Ishikawa (cell line): Measurements from ENCODE around the gene RDH14.

Source experiments
- CEBPB ChIP-seq: IDR thresholded peaks from 2 replicates; pipeline ENCODE4 v1.6.1; 2012
- CREB1 ChIP-seq: IDR thresholded peaks from 2 replicates; pipeline ENCODE4 v1.6.1; 2012; ENCODE audit warnings: low read depth
- EGR1 ChIP-seq: IDR thresholded peaks from 2 replicates; pipeline ENCODE4 v1.6.1; 2012
- EP300 ChIP-seq: IDR thresholded peaks from 2 replicates; pipeline ENCODE4 v1.6.1; 2012; ENCODE audit warnings: borderline replicate concordance
- FOXM1 ChIP-seq: IDR thresholded peaks from 2 replicates; pipeline ENCODE4 v1.6.1; 2012; ENCODE audit warnings: low read depth, borderline replicate concordance
- NFIC ChIP-seq: IDR thresholded peaks from 2 replicates; pipeline ENCODE4 v1.6.1; 2012
- RAD21 ChIP-seq: IDR thresholded peaks from 2 replicates; pipeline ENCODE4 v1.6.1; 2012; ENCODE audit warnings: low read depth
- TAF1 ChIP-seq: IDR thresholded peaks from 2 replicates; pipeline ENCODE4 v1.6.1; 2012; ENCODE audit warnings: low read depth, mild to moderate bottlenecking
- TCF12 ChIP-seq: IDR thresholded peaks from 2 replicates; pipeline ENCODE4 v1.6.1; 2012; ENCODE audit warnings: low read depth
- TEAD4 ChIP-seq: IDR thresholded peaks from 2 replicates; pipeline ENCODE4 v1.6.1; 2012
- YY1 ChIP-seq: IDR thresholded peaks from 2 replicates; pipeline ENCODE4 v1.6.1; 2012; ENCODE audit warnings: low read depth
- ZBTB7A ChIP-seq: IDR thresholded peaks from 2 replicates; pipeline ENCODE4 v1.6.1; 2012; ENCODE audit warnings: low read depth
- TF ChIP-seq, protein P1 (sequence below): IDR thresholded peaks from 2 replicates; pipeline ENCODE4 v1.6.1; 2012
- TF ChIP-seq, protein P2 (sequence below): IDR thresholded peaks from 2 replicates; pipeline ENCODE4 v1.6.1; 2012; ENCODE audit warnings: low read depth, mild to moderate bottlenecking
- TF ChIP-seq, protein P3 (sequence below): IDR thresholded peaks from 2 replicates; pipeline ENCODE4 v1.6.1; 2012

The RDH14 gene, protein sequence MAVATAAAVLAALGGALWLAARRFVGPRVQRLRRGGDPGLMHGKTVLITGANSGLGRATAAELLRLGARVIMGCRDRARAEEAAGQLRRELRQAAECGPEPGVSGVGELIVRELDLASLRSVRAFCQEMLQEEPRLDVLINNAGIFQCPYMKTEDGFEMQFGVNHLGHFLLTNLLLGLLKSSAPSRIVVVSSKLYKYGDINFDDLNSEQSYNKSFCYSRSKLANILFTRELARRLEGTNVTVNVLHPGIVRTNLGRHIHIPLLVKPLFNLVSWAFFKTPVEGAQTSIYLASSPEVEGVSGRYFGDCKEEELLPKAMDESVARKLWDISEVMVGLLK

DNA sequence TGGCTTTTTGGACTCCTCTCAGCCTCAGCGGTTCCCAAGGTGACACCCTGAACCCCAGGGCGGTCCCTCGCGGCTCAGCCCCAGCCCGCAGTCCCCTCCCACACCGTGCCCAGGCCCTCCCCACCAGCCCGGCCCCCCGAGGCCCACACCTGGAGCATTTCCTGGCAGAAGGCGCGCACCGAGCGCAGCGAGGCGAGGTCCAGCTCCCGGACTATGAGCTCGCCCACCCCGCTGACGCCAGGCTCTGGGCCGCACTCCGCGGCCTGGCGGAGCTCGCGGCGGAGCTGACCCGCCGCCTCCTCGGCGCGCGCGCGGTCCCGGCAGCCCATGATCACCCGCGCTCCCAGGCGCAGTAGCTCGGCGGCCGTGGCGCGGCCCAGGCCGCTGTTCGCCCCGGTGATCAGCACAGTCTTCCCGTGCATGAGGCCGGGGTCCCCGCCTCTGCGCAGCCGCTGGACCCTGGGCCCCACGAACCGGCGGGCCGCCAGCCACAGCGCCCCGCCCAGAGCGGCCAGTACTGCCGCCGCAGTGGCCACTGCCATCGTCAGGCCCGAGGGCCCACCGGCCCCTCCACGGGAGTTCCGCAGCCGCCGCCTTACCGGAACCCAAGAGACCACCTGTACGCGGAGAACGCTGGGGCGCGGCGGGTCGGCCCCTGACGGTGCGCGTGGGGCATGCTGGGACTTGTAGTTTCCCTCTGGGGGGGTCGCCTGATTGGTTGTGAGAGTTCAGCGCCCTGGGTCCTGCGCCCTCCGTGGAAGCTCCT is at the start of gene RDH14:
Gene RDH14, minus strand, starts transcription at position 623 of the 766 bp plus-strand sequence. Its CDS starts 81 bp downstream, at position 542.
- TF ChIP-seq TAF1 (peak; percentile 71), YY1 (peak; percentile 80; the same call in 1 of the 2 replicates), CEBPB (no peak; the same call in 1 of the 2 replicates), TCF12 (peak; percentile 42; the same call in 1 of the 2 replicates), CREB1 (peak; percentile 67), NFIC (0 out of 2 replicates have a peak, but pooled peaks have one; percentile 4), RAD21 (no peak), TEAD4 (no peak), ZBTB7A (peak; percentile 79), EP300 (no peak), EGR1 (no peak), FOXM1 (no peak)
- TF ChIP-seq, protein P1, sequence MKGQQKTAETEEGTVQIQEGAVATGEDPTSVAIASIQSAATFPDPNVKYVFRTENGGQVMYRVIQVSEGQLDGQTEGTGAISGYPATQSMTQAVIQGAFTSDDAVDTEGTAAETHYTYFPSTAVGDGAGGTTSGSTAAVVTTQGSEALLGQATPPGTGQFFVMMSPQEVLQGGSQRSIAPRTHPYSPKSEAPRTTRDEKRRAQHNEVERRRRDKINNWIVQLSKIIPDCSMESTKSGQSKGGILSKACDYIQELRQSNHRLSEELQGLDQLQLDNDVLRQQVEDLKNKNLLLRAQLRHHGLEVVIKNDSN = no peak
- TF ChIP-seq, protein P2, sequence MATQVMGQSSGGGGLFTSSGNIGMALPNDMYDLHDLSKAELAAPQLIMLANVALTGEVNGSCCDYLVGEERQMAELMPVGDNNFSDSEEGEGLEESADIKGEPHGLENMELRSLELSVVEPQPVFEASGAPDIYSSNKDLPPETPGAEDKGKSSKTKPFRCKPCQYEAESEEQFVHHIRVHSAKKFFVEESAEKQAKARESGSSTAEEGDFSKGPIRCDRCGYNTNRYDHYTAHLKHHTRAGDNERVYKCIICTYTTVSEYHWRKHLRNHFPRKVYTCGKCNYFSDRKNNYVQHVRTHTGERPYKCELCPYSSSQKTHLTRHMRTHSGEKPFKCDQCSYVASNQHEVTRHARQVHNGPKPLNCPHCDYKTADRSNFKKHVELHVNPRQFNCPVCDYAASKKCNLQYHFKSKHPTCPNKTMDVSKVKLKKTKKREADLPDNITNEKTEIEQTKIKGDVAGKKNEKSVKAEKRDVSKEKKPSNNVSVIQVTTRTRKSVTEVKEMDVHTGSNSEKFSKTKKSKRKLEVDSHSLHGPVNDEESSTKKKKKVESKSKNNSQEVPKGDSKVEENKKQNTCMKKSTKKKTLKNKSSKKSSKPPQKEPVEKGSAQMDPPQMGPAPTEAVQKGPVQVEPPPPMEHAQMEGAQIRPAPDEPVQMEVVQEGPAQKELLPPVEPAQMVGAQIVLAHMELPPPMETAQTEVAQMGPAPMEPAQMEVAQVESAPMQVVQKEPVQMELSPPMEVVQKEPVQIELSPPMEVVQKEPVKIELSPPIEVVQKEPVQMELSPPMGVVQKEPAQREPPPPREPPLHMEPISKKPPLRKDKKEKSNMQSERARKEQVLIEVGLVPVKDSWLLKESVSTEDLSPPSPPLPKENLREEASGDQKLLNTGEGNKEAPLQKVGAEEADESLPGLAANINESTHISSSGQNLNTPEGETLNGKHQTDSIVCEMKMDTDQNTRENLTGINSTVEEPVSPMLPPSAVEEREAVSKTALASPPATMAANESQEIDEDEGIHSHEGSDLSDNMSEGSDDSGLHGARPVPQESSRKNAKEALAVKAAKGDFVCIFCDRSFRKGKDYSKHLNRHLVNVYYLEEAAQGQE = no peak
- TF ChIP-seq, protein P3, sequence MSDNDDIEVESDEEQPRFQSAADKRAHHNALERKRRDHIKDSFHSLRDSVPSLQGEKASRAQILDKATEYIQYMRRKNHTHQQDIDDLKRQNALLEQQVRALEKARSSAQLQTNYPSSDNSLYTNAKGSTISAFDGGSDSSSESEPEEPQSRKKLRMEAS = peak; percentile 46

DNA sequence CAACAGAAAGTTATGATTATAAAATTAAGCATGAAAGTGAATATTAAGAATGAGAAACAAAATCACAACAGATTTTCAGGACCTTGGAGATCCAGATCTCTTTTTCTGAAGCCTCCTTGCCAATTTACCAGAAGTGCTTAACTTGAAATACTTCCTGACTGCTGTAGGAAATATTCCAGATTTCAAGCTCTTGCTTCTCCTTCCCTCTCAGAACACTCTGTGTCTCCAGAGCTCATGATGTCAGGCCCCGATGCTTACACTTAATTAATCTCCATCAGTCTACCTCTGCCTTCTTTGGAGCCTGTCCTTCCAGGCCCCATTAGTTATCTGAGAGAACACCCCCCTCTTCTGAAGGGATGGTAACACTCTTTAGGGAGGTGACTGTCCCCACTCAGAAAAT is 49.6 kb upstream of the RDH14 start:
- no peak for TF ChIP-seq TAF1
- TF ChIP-seq EGR1 = no peak
- no peak for TF ChIP-seq TEAD4
- no peak for TF ChIP-seq FOXM1
- no peak for TF ChIP-seq ZBTB7A
- no peak for TF ChIP-seq NFIC
- TF ChIP-seq, protein P2 = no peak
- TF ChIP-seq CEBPB = no peak
- TF ChIP-seq, protein P1 = no peak
- no peak for TF ChIP-seq TCF12
- TF ChIP-seq YY1 = no peak
- TF ChIP-seq RAD21 = no peak

DNA sequence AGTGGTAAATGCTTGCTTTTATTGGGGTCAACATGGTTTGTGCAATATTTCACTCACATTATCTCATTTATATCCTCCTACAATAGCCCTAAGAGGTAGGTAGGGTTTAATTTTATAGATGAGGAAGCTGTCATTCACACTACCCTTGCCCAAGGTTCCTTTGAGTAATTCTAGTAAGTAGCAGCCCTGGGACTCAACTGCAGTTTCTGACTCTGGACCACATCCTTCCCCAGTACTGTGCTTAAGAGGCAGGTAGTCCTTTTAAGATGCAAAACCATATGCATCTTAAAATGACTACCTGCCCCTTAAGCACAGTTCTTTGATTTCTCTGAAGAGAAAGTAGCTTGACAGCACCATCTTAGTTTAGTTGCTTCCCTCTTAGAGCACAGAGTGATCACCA is 44.7 kb upstream of the RDH14 start:
- TF ChIP-seq EGR1 (no peak), RAD21 (no peak), CREB1 (no peak), EP300 (no peak), ZBTB7A (no peak), TAF1 (no peak)
- TF ChIP-seq, protein P1 = no peak

DNA sequence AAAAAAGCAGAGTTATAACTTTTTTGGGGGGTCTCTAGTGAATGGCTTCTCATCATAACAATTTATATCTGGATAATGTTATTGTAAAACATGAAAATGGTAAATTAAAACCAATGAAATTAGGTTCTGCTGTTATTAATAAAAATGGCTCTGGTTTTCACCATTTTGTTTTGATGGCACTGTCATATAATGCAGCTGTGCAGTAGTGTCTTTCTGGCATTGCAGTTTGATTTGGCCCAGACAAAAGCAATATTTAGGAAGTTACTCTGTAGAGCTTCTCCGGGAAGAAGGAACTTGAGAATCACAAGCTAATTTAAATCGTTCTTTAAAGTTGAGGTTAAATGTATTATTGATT is 44.1 kb upstream of the RDH14 start:
- TF ChIP-seq, protein P3 = no peak
- no peak for TF ChIP-seq TEAD4
- TF ChIP-seq EGR1 = no peak
- TF ChIP-seq TCF12 = no peak
- no peak for TF ChIP-seq CREB1
- TF ChIP-seq, protein P1 = no peak
- TF ChIP-seq CEBPB = no peak
- no peak for TF ChIP-seq RAD21
- no peak for TF ChIP-seq FOXM1
